CD14-positive monocyte (primary cell): ENCODE results near the gene P2RY12. TPM values are rescaled to one million over a fixed set of nuclear protein-coding genes. Genes with fewer than 3 reads are reported as not detected.

Experiments used
- DNase-seq, 3 donors: peaks; one replicate each; pipeline ENCODE4 v3.0.0-alpha.2; 2011 to 2022
- H2AFZ ChIP-seq: 2 replicates; pipeline ENCODE4 v1.6.0; 2012; ENCODE audit warnings: mild to moderate bottlenecking, low read depth, low read length, inconsistent platforms; ENCODE audit not compliant: insufficient read depth, poor library complexity, severe bottlenecking
- H3K27ac ChIP-seq, 2 donors: 1 replicate in 1 of 2; 2 replicates in 1 of 2; pipeline ENCODE4 v1.5.1; 2012 to 2013; ENCODE audit warnings: low read length in 2 of 2, control low read depth in 1 of 2, inconsistent platforms in 1 of 2, low read depth in 1 of 2, mild to moderate bottlenecking in 1 of 2
- H3K27me3 ChIP-seq, 2 donors: one replicate each; pipeline versions ENCODE4 v1.6.0 to v1.6.1; 2011 to 2013; ENCODE audit warnings: low read length in 2 of 2; ENCODE audit not compliant: control insufficient read depth in 2 of 2, insufficient read depth in 2 of 2
- H3K36me3 ChIP-seq, 2 donors: replicated peaks in 1 of 2; 1 replicate in 1 of 2; 2 replicates in 1 of 2; pipeline versions ENCODE4 v1.5.1 to v1.6.1; 2012 to 2013; ENCODE audit warnings: low read length in 2 of 2, control low read depth in 1 of 2, inconsistent platforms in 1 of 2, mild to moderate bottlenecking in 1 of 2; ENCODE audit not compliant: insufficient read depth in 2 of 2, control insufficient read depth in 1 of 2
- H3K4me1 ChIP-seq, 2 donors: 1 replicate in 1 of 2; 2 replicates in 1 of 2; pipeline versions ENCODE4 v1.5.1 to v1.6.1; 2012 to 2013; ENCODE audit warnings: low read length in 2 of 2, control low read depth in 1 of 2, inconsistent platforms in 1 of 2, mild to moderate bottlenecking in 1 of 2, moderate library complexity in 1 of 2; ENCODE audit not compliant: insufficient read depth in 2 of 2, control insufficient read depth in 1 of 2
- H3K4me2 ChIP-seq: replicated peaks from 2 replicates; pipeline ENCODE3; 2012; ENCODE audit warnings: low read length, moderate library complexity, mild to moderate bottlenecking; ENCODE audit not compliant: poor library complexity, severe bottlenecking; ENCODE audit errors: extremely low read depth
- H3K4me3 ChIP-seq, 3 experiments: fragments of 200-600 bp in 1 of 3; sonication (generic) in 1 of 3; replicated peaks in 1 of 3; 1 replicate in 2 of 3; 2 replicates in 1 of 3; pipeline ENCODE4 v1.5.1; 2011 to 2013; ENCODE audit warnings: low read length in 3 of 3, mild to moderate bottlenecking in 3 of 3, control low read depth in 2 of 3, low read depth in 2 of 3, inconsistent platforms in 1 of 3, moderate library complexity in 1 of 3
- H3K79me2 ChIP-seq: 2 replicates; pipeline ENCODE4 v1.6.0; 2012; ENCODE audit warnings: mild to moderate bottlenecking, control low read depth, inconsistent platforms, low read length, moderate library complexity; ENCODE audit not compliant: insufficient read depth
- H3K9ac ChIP-seq: 2 replicates; pipeline ENCODE4 v1.6.0; 2017; ENCODE audit warnings: low read length, mild to moderate bottlenecking; ENCODE audit not compliant: insufficient read depth, poor library complexity, severe bottlenecking
- H3K9me3 ChIP-seq, 2 donors: replicated peaks in 1 of 2; 1 replicate in 1 of 2; 2 replicates in 1 of 2; pipeline versions ENCODE4 v1.5.1 to v1.6.1; 2012 to 2013; ENCODE audit warnings: low read length in 2 of 2, control low read depth in 1 of 2; ENCODE audit not compliant: control insufficient read depth in 1 of 2, insufficient read depth in 1 of 2
- H4K20me1 ChIP-seq: 2 replicates; pipeline ENCODE4 v1.6.0; 2012; ENCODE audit warnings: mild to moderate bottlenecking, low read length, control low read depth, moderate library complexity; ENCODE audit not compliant: insufficient read depth
- H3K27ac Mint-ChIP-seq, 7 donors: one replicate each; pipeline ENCODE4 v1.8.0; 2020; ENCODE audit warnings: mild to moderate bottlenecking in 7 of 7, mixed read lengths in 7 of 7, moderate library complexity in 6 of 7, inconsistent platforms in 2 of 7
- H3K27me3 Mint-ChIP-seq, 3 donors: one replicate each; pipeline ENCODE4 v1.8.0; 2021 to 2022; ENCODE audit warnings: low read depth in 3 of 3, mild to moderate bottlenecking in 3 of 3, mixed read lengths in 3 of 3, moderate library complexity in 3 of 3, inconsistent platforms in 1 of 3
- H3K36me3 Mint-ChIP-seq, 2 donors: one replicate each; pipeline ENCODE4 v1.8.0; 2020; ENCODE audit warnings: mixed read lengths in 2 of 2, inconsistent platforms in 1 of 2, mild to moderate bottlenecking in 1 of 2
- H3K4me1 Mint-ChIP-seq: one replicate; pipeline ENCODE4 v1.8.0; 2020; ENCODE audit warnings: mild to moderate bottlenecking, mixed read lengths
- H3K4me3 Mint-ChIP-seq, 2 donors: one replicate each; pipeline ENCODE4 v1.8.0; 2020; ENCODE audit warnings: mild to moderate bottlenecking in 2 of 2, mixed read lengths in 2 of 2, moderate library complexity in 1 of 2
- H3K9me3 Mint-ChIP-seq, 7 donors: one replicate each; pipeline ENCODE4 v1.8.0; 2020 to 2022; ENCODE audit warnings: mixed read lengths in 7 of 7, mild to moderate bottlenecking in 6 of 7, moderate library complexity in 6 of 7, inconsistent platforms in 2 of 7
- WGBS: methylation state at CpG from one replicate; pipeline ENCODE4 v1.1.5; 2013; ENCODE audit warnings: missing lambda C conversion rate; ENCODE audit not compliant: insufficient coverage; 5-methylcytosine and 5-hydroxymethylcytosine counted together
- intact Hi-C, 2 donors: fragments of 100-400 bp; cut with micrococcal nuclease; formaldehyde crosslinking; loops; one replicate each; pipeline versions ENCODE4 v1.15.0 to v1.15.1; 2023
- polyA plus RNA-seq, 3 donors: library from polyadenylated mRNA; depleted of rRNA in 1 of 3; unstranded in 2 of 3; stranded (reverse) in 1 of 3; fragments of 300-500 nt in 2 of 3; fragments of >200 nt in 1 of 3; fragmentation: Illumina TruSeq in 2 of 3; gene quantifications; 1 replicate in 2 of 3; 2 replicates in 1 of 3; pipeline ENCODE4 v1.2.3, GENCODE V29; 2012 to 2021
- TF ChIP-seq, protein P1 (sequence below): fragments of 200-600 bp; IDR thresholded peaks from one replicate; pipeline ENCODE4 v1.8.0; 2022; ENCODE audit warnings: antibody characterized with exemption, mild to moderate bottlenecking

P2RY12 gene
- polyA plus RNA-seq, 3 donors, result 1.9 to 3.0 (median 2.7) TPM

DNA sequence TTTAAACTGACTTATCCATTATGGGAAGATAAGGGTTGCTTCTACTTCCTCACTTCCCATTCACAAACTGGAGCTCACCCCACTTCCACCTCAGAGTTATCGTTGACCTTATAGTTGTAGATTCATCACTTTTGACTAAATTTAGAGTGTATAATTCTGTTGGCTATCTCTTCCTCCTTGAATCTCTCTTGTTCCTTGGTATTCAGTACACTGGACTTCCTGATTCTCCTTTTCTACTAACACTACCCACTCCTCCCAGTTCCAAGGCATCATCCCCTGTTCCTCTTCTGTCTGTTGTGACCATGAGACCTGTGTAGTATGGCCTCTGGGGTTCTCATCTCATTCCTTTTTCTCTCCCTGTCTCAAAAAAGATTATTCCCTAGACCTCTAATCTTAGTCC, 62.0 kb downstream of the P2RY12 start:
- Histone ChIP-seq H3K36me3 (peaks cover 0 to 13% of the 10 kb centered on the region in 2 donors), H3K4me2 (peak overlapping the region; percentile 58), H3K9me3 (no peaks in the 10 kb centered on the region), H2AFZ (no peak overlapping the region), H3K27me3 (no peaks in the 10 kb centered on the region), H3K79me2 (peaks cover 27% of the 10 kb centered on the region), H3K9ac (no peak overlapping the region), H3K4me3 (no peak overlapping the region), H3K27ac (peak overlapping the region in 1 of 2 donors; percentile 30), H3K4me1 (peaks cover 77 to 95% of the 10 kb centered on the region in 2 donors), H4K20me1 (peaks cover 18% of the 10 kb centered on the region)
- Mint-ChIP-seq H3K36me3 (peaks cover 15 to 17% of the 10 kb centered on the region in 2 donors), H3K4me1 (peaks cover 91% of the 10 kb centered on the region), H3K9me3 (peaks cover 0 to 2% (median 0%) of the 10 kb centered on the region in 7 donors), H3K4me3 (no peak overlapping the region), H3K27me3 (peaks cover 0 to 2% (median 0%) of the 10 kb centered on the region in 3 donors), H3K27ac (peak overlapping the region; percentile 48 to 91 (median 85))
- intact Hi-C loops, result loop anchor here in 1 of 2 donors (10.0 kb wide), 1 partner anchor 62 kb away; the partner anchor contains the start of gene P2RY12
- TF ChIP-seq, protein P1, sequence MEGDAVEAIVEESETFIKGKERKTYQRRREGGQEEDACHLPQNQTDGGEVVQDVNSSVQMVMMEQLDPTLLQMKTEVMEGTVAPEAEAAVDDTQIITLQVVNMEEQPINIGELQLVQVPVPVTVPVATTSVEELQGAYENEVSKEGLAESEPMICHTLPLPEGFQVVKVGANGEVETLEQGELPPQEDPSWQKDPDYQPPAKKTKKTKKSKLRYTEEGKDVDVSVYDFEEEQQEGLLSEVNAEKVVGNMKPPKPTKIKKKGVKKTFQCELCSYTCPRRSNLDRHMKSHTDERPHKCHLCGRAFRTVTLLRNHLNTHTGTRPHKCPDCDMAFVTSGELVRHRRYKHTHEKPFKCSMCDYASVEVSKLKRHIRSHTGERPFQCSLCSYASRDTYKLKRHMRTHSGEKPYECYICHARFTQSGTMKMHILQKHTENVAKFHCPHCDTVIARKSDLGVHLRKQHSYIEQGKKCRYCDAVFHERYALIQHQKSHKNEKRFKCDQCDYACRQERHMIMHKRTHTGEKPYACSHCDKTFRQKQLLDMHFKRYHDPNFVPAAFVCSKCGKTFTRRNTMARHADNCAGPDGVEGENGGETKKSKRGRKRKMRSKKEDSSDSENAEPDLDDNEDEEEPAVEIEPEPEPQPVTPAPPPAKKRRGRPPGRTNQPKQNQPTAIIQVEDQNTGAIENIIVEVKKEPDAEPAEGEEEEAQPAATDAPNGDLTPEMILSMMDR, result no peak
- DNase-seq, result peak in 1 of 3 donors; percentile 31
- no CpG with 5 or more reads among the region's 1 CpG for WGBS

DNA sequence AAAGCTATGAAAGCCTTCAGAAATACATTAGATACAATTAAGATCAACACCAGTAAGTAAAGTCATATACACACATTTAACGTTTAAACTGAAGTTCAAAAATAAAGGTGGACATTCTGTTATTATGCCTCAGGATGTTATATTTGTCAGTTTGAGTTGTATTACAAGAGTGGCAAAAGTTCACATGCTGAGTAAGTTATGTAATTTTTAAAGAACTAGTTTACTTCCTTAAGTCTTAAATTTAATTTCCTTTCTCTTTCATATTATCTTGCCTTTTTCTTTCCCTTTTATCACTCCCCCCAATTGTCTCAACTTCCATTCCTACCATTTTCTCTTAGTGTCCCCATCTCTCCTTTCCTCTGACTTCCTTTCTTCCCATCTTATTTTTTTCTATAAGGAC, 63.0 kb downstream of the P2RY12 start:
- no peaks in the 10 kb centered on the region for H3K27me3 ChIP-seq
- Mint-ChIP-seq H3K27me3 (peaks cover 0 to 3% (median 0%) of the 10 kb centered on the region in 3 donors), H3K4me3 (peak overlapping the region; percentile 52 to 57), H3K27ac (peak overlapping the region; percentile 66 to 91 (median 88)), H3K4me1 (peaks cover 81% of the 10 kb centered on the region), H3K36me3 (peaks cover 7% of the 10 kb centered on the region in 2 donors), H3K9me3 (peaks cover 0 to 2% (median 0%) of the 10 kb centered on the region in 7 donors)
- peaks cover 9% of the 10 kb centered on the region for H4K20me1 ChIP-seq
- no peaks in the 10 kb centered on the region for H3K9me3 ChIP-seq
- peaks cover 0 to 4% of the 10 kb centered on the region in 2 donors for H3K36me3 ChIP-seq
- H3K4me2 ChIP-seq, result peak overlapping the region; percentile 58
- H3K4me1 ChIP-seq, result peaks cover 68 to 85% of the 10 kb centered on the region in 2 donors
- H2AFZ ChIP-seq, result no peak overlapping the region
- peak in 2 of 3 donors; percentile 30 to 42 for DNase-seq
- H3K79me2 ChIP-seq, result peaks cover 17% of the 10 kb centered on the region
- TF ChIP-seq, protein P1, result no peak
- intact Hi-C loops, result loop anchor here in 1 of 2 donors (10.0 kb wide), 1 partner anchor 63 kb away; the partner anchor contains the start of gene P2RY12
- peak overlapping the region in 1 of 2 donors; percentile 63 for H3K27ac ChIP-seq
- H3K4me3 ChIP-seq, result peak overlapping the region in 1 of 3 experiments; percentile 56
- no peak overlapping the region for H3K9ac ChIP-seq
- no CpG with 5 or more reads among the region's 1 CpG for WGBS
